Measurements from ENCODE around the gene SCEL.

The SCEL gene

GRCh38 chr13:77535448-77535847, at the start of gene SCEL:
Gene SCEL (plus strand): TSS chr13:77535706. CDS start chr13:77555876, 20,170 bp downstream.
- peak within 1 kb of the TSS; percentile 50 for H3K4me3 ChIP-seq (ENCODE audit: low read length)
- peak; percentile 95 for DNase-seq (ENCODE audit: low read depth)
- TF ChIP-seq, protein P1, sequence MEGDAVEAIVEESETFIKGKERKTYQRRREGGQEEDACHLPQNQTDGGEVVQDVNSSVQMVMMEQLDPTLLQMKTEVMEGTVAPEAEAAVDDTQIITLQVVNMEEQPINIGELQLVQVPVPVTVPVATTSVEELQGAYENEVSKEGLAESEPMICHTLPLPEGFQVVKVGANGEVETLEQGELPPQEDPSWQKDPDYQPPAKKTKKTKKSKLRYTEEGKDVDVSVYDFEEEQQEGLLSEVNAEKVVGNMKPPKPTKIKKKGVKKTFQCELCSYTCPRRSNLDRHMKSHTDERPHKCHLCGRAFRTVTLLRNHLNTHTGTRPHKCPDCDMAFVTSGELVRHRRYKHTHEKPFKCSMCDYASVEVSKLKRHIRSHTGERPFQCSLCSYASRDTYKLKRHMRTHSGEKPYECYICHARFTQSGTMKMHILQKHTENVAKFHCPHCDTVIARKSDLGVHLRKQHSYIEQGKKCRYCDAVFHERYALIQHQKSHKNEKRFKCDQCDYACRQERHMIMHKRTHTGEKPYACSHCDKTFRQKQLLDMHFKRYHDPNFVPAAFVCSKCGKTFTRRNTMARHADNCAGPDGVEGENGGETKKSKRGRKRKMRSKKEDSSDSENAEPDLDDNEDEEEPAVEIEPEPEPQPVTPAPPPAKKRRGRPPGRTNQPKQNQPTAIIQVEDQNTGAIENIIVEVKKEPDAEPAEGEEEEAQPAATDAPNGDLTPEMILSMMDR (IDR thresholded peaks at IDR 0.05; ENCODE audit: insufficient read depth, low read depth, low read length, missing control alignments) = no peak

DNA sequence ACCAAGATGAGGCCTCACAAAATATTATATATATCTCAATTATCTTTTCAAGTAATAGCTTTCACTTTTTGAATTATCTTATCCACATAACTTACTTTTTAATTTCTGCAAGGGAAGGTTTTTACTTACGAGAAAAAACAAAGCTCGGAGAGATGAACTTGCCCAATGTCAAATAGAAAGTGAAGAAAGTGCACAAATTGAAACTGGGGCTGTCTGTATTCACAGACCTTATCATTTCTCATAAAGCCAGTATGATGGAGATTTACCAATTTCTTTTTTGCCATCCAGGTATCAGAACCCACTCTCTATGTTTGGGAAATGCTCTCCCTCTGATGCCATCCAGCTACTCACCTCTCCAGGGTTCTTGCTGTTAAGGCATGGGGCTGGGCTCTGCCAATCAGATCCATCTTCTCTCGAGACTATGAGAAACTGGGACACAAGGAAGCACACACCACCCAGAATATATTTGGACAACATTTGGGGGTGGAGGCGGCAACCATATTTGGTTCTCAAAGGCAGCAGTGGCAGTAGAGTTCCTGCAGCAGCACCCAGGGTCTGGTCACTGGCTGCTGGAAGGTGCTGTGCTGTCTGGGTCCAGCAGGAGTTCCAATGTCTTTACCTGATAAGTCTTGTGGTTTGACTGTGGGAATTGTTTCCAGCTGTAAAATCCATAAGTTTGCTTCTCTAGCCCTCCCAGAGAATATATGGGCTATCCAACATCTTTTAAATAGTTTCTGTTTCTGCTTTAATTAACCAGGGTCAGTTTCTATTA, 45.8 kb upstream of the SCEL start:
- TF ChIP-seq, protein P1 (IDR thresholded peaks at IDR 0.05; ENCODE audit: insufficient read depth, low read depth, low read length, missing control alignments) = no peak
- H3K4me3 ChIP-seq (ENCODE audit: low read length) = no peak overlapping the region
- DNase-seq (ENCODE audit: low read depth) = no peak

DNA sequence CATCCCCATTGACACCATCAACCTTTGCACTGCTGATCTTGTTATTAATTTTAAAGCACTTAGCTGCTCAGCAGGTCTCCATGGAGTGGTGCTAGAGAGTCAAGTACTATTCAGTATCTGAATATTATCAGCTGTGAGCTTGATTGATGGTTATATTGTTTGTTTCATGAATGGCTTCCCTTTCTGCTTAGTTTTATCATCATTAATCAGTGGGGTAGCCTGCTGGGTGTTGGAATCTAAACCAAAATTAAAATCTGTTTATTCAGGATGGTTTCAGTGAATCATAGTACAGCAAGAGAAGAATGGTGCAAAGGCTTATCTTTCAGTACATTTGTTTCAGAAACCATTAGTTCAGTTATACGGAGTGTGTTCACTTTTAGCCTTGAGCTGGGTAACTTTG, 42.5 kb upstream of the SCEL start:
- TF ChIP-seq, protein P1 (IDR thresholded peaks at IDR 0.05; ENCODE audit: insufficient read depth, low read depth, low read length, missing control alignments) = peak; percentile 84
- peak; percentile 66 for DNase-seq (ENCODE audit: low read depth)
- no peak overlapping the region for H3K4me3 ChIP-seq (ENCODE audit: low read length)

GRCh38 chr13:77494226-77494625, 41.3 kb upstream of the SCEL start:
- TF ChIP-seq, protein P1 (IDR thresholded peaks at IDR 0.05; ENCODE audit: insufficient read depth, low read depth, low read length, missing control alignments) = no peak
- no peak overlapping the region for H3K4me3 ChIP-seq (ENCODE audit: low read length)
- no peak for DNase-seq (ENCODE audit: low read depth)

GRCh38 chr13:77497350-77497749, 38.2 kb upstream of the SCEL start:
- TF ChIP-seq, protein P1 (IDR thresholded peaks at IDR 0.05; ENCODE audit: insufficient read depth, low read depth, low read length, missing control alignments) = no peak
- H3K4me3 ChIP-seq (ENCODE audit: low read length) = no peak overlapping the region
- no peak for DNase-seq (ENCODE audit: low read depth)

DNA sequence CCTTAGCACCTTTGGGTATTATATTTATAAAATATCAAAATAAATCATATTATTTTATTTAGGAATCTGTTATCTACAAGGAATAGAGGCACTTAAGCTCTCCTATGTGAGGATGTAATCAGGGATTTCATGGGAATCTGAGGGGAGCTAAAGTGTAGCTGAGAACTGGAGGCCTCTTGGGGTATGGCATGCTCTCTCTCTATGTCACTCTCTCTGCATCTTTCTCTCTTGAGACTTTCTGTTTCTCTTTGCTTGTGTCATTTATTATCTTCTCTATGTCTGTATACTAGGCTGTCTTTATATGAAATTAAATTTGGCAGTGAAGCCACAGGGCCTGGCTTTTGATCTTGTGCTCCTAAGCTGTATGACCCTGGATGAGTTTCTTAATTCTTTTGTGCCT, 37.7 kb upstream of the SCEL start:
- no peak for DNase-seq (ENCODE audit: low read depth)
- TF ChIP-seq, protein P1 (IDR thresholded peaks at IDR 0.05; ENCODE audit: insufficient read depth, low read depth, low read length, missing control alignments) = peak; percentile 3
- H3K4me3 ChIP-seq (ENCODE audit: low read length) = no peak overlapping the region
